Loucy (cell line): ENCODE data around the gene KLHL3.

Experiments
- H2AFZ ChIP-seq: fragments of 200-600 bp; sonication (generic); 2 replicates; pipeline ENCODE4 v1.6.0; 2016; ENCODE audit warnings: antibody characterized with exemption, mild to moderate bottlenecking, low read length, moderate library complexity
- H3F3A ChIP-seq: fragments of 200-600 bp; 2 replicates; pipeline ENCODE4 v1.6.0; 2016; ENCODE audit warnings: antibody characterized with exemption, low read depth, mild to moderate bottlenecking
- H3K27me3 ChIP-seq: fragments of 200-600 bp; sonication (generic); 2 replicates; pipeline ENCODE4 v1.6.1; 2014; ENCODE audit warnings: low read length, mild to moderate bottlenecking; ENCODE audit not compliant: insufficient read depth, poor library complexity, severe bottlenecking
- H3K36me3 ChIP-seq: fragments of 200-600 bp; sonication (generic); 2 replicates; pipeline ENCODE4 v1.6.1; 2016; ENCODE audit warnings: low read length; ENCODE audit not compliant: insufficient read depth
- H3K4me1 ChIP-seq: fragments of 200-600 bp; sonication (generic); 2 replicates; pipeline ENCODE4 v1.5.1; 2014; ENCODE audit warnings: low read length, mild to moderate bottlenecking; ENCODE audit not compliant: insufficient read depth, poor library complexity, severe bottlenecking
- H3K4me2 ChIP-seq: fragments of 200-600 bp; sonication (generic); 2 replicates; pipeline ENCODE4 v1.6.0; 2014; ENCODE audit warnings: antibody characterized with exemption, low read length, low read depth, mild to moderate bottlenecking; ENCODE audit not compliant: poor library complexity, severe bottlenecking
- H3K4me3 ChIP-seq: fragments of 200-600 bp; sonication (generic); 2 replicates; pipeline ENCODE4 v1.5.1; 2014; ENCODE audit warnings: low read length, mild to moderate bottlenecking, mixed read lengths; ENCODE audit not compliant: poor library complexity, severe bottlenecking
- H3K79me2 ChIP-seq: fragments of 200-600 bp; sonication (generic); 2 replicates; pipeline ENCODE4 v1.6.1; 2014; ENCODE audit warnings: low read length; ENCODE audit not compliant: insufficient read depth
- H3K9ac ChIP-seq: fragments of 200-600 bp; sonication (generic); 2 replicates; pipeline ENCODE4 v1.6.0; 2014; ENCODE audit warnings: mild to moderate bottlenecking, low read depth, low read length, moderate library complexity; ENCODE audit not compliant: poor library complexity, severe bottlenecking
- H3K9me2 ChIP-seq: fragments of 200-600 bp; sonication (generic); replicated peaks from 2 replicates; pipeline ENCODE4 v1.6.1; 2016; ENCODE audit warnings: low read depth, low read length, mixed read lengths
- H3K9me3 ChIP-seq: fragments of 200-600 bp; sonication (generic); 2 replicates; pipeline ENCODE4 v1.6.1; 2014; ENCODE audit warnings: mild to moderate bottlenecking, antibody characterized with exemption, low read length, low read depth; ENCODE audit not compliant: insufficient read depth
- H4K20me1 ChIP-seq: fragments of 200-600 bp; sonication (generic); 2 replicates; pipeline ENCODE4 v1.6.0; 2014; ENCODE audit warnings: antibody characterized with exemption, low read length, mild to moderate bottlenecking; ENCODE audit not compliant: insufficient read depth, poor library complexity, severe bottlenecking
- CTCF ChIP-seq: fragments of 200-600 bp; sonication (generic); conservative IDR thresholded peaks from 2 replicates; pipeline ENCODE4 v1.5.1; 2014; ENCODE audit warnings: mild to moderate bottlenecking, antibody characterized with exemption, low read length
- EZH2phosphoT487 ChIP-seq: fragments of 200-600 bp; IDR thresholded peaks from 2 replicates; pipeline ENCODE4 v1.6.1; 2018; ENCODE audit warnings: antibody characterized with exemption, mild to moderate bottlenecking, moderate library complexity, borderline replicate concordance

KLHL3 gene

GRCh38 chr5:137743031-137743640 is 7.2 kb upstream of the KLHL3 start:
- H3K79me2 ChIP-seq, result peaks cover 9% of the 10 kb centered on the region; the same call in 1 of the 2 replicates
- H3K4me3 ChIP-seq, result no peak overlapping the region
- H3K9me2 ChIP-seq, result no peaks in the 10 kb centered on the region
- TF ChIP-seq EZH2phosphoT487, result no peak
- peak; percentile 76 for TF ChIP-seq CTCF
- no peaks in the 10 kb centered on the region for H3F3A ChIP-seq
- H3K4me2 ChIP-seq, result no peak overlapping the region
- no peaks in the 10 kb centered on the region for H3K9me3 ChIP-seq
- H3K27me3 ChIP-seq, result no peaks in the 10 kb centered on the region
- peaks cover under 1% of the 10 kb centered on the region for H3K4me1 ChIP-seq
- H3K36me3 ChIP-seq, result no peaks in the 10 kb centered on the region
- no peak overlapping the region for H3K9ac ChIP-seq
- H4K20me1 ChIP-seq, result peaks cover 8% of the 10 kb centered on the region
- H2AFZ ChIP-seq, result no peak overlapping the region

DNA sequence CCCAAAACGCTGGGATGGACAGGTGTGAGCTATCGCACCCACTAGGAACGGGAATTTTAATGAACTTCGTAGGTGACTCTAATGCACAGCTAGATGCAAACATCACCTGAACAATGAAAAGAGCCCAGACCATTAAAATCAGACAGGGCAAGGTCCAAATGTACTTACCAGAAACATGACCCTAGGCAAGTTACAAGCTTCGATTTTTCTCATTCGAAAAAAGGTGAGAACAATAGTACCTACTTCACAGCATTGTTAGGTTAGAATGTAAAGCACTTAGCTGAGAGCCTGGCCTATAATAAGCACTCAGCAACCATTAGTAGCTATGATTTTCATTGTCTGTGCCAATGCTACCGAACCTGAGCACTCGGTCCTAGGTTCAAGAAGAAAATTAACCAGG is 5.8 kb upstream of the KLHL3 start:
- Histone ChIP-seq H3F3A (0 out of 2 replicates have a peak, but pooled peaks cover 3% of the 10 kb centered on the region), H3K9me3 (no peaks in the 10 kb centered on the region), H3K36me3 (no peaks in the 10 kb centered on the region), H3K9me2 (no peaks in the 10 kb centered on the region), H3K27me3 (no peaks in the 10 kb centered on the region), H2AFZ (no peak overlapping the region), H3K9ac (no peak overlapping the region), H3K4me2 (no peak overlapping the region), H4K20me1 (no peaks in the 10 kb centered on the region), H3K4me1 (peaks cover 8% of the 10 kb centered on the region), H3K4me3 (no peak overlapping the region), H3K79me2 (no peaks in the 10 kb centered on the region)
- no peak for TF ChIP-seq EZH2phosphoT487

GRCh38 chr5:137739737-137740136 is 3.8 kb upstream of the KLHL3 start:
- Histone ChIP-seq H3K9ac (no peak overlapping the region), H4K20me1 (no peaks in the 10 kb centered on the region), H3K79me2 (peaks cover 4% of the 10 kb centered on the region; the same call in 1 of the 2 replicates), H2AFZ (no peak overlapping the region), H3K9me3 (no peaks in the 10 kb centered on the region), H3K27me3 (no peaks in the 10 kb centered on the region), H3K4me2 (no peak overlapping the region), H3K4me3 (no peak overlapping the region), H3K36me3 (no peaks in the 10 kb centered on the region), H3K4me1 (peaks cover 23% of the 10 kb centered on the region), H3F3A (0 out of 2 replicates have a peak, but pooled peaks cover 3% of the 10 kb centered on the region), H3K9me2 (no peaks in the 10 kb centered on the region)
- TF ChIP-seq EZH2phosphoT487, result no peak
- TF ChIP-seq CTCF, result no peak

GRCh38 chr5:137738947-137739346 is 3.1 kb upstream of the KLHL3 start:
- TF ChIP-seq EZH2phosphoT487 (no peak), CTCF (no peak)
- peaks cover 29% of the 10 kb centered on the region for H3K4me1 ChIP-seq
- no peaks in the 10 kb centered on the region for H4K20me1 ChIP-seq
- H3K27me3 ChIP-seq, result no peaks in the 10 kb centered on the region
- H3K4me3 ChIP-seq, result no peak overlapping the region
- no peaks in the 10 kb centered on the region for H3K9me3 ChIP-seq
- no peak overlapping the region for H3K4me2 ChIP-seq
- H2AFZ ChIP-seq, result no peak overlapping the region
- H3K9ac ChIP-seq, result no peak overlapping the region
- no peaks in the 10 kb centered on the region for H3K9me2 ChIP-seq
- H3K79me2 ChIP-seq, result peaks cover 10% of the 10 kb centered on the region
- 0 out of 2 replicates have a peak, but pooled peaks cover 3% of the 10 kb centered on the region for H3F3A ChIP-seq
- no peaks in the 10 kb centered on the region for H3K36me3 ChIP-seq
